Activated CD8-positive, alpha-beta T cell treated with anti-CD3 and anti-CD28 coated beads, Interleukin-2, amount 10 ng/mL, durations not matched to agents 7 days and 5 days (primary cell): ENCODE measurements around the gene KCNMA1. TPM values are rescaled to one million over a fixed set of nuclear protein-coding genes. Genes with fewer than 3 reads are reported as not detected.

Experiments
- ATAC-seq: fragments of 150-1000 bp; cut with Tn5 transposase; one replicate; pipeline ENCODE4 v1.10.0; 2021; ENCODE audit warnings: moderate library complexity
- CTCF ChIA-PET: fragments of 350-600 bp; sonication (Branson Sonifier 250); formaldehyde crosslinking; loops from one replicate; lab custom pipeline; 2021; ENCODE audit warnings: antibody characterized with exemption; lab: Charles Lee
- POLR2A ChIA-PET: fragments of 350-600 bp; sonication (Branson Sonifier 250); formaldehyde crosslinking; loops from one replicate; lab custom pipeline; 2021; ENCODE audit warnings: antibody characterized with exemption; lab: Charles Lee
- DNase-seq: peaks from one replicate; pipeline ENCODE4 v3.0.0-alpha.2; 2020
- H3K27ac Mint-ChIP-seq: one replicate; pipeline ENCODE4 v1.8.0; 2021; ENCODE audit warnings: mild to moderate bottlenecking, mixed read lengths
- H3K27me3 Mint-ChIP-seq: one replicate; pipeline ENCODE4 v1.8.0; 2021; ENCODE audit warnings: low read depth, mixed read lengths
- H3K36me3 Mint-ChIP-seq: one replicate; pipeline ENCODE4 v1.8.0; 2021; ENCODE audit warnings: low read depth, mixed read lengths
- H3K4me1 Mint-ChIP-seq: one replicate; pipeline ENCODE4 v1.8.0; 2021; ENCODE audit warnings: low read depth, mixed read lengths
- H3K4me3 Mint-ChIP-seq: one replicate; pipeline ENCODE4 v1.8.0; 2021; ENCODE audit warnings: mild to moderate bottlenecking, mixed read lengths
- H3K9me3 Mint-ChIP-seq: one replicate; pipeline ENCODE4 v1.8.0; 2022; ENCODE audit warnings: mixed read lengths; ENCODE audit not compliant: insufficient read depth
- total RNA-seq, 2 experiments: library from RNA; stranded (reverse); gene quantifications; one replicate each; pipeline ENCODE4 v1.2.3, GENCODE V29; 2021

Gene KCNMA1
- total RNA-seq, 2 experiments from 2014 or later, result 0.16 TPM

GRCh38 chr10:76976142-76976541, 661.5 kb downstream of the KCNMA1 start:
- H3K27ac Mint-ChIP-seq, result no peak overlapping the region
- ATAC-seq (no peak), DNase-seq (no peak)
- peaks cover 3% of the 10 kb centered on the region for H3K27me3 Mint-ChIP-seq
- no peak overlapping the region for H3K4me3 Mint-ChIP-seq
- H3K4me1 Mint-ChIP-seq, result no peaks in the 10 kb centered on the region
- CTCF ChIA-PET, result no interaction called here
- no peaks in the 10 kb centered on the region for H3K9me3 Mint-ChIP-seq
- no peaks in the 10 kb centered on the region for H3K36me3 Mint-ChIP-seq
- POLR2A ChIA-PET, result no interaction called here

GRCh38 chr10:76975126-76975525, 662.5 kb downstream of the KCNMA1 start:
- H3K36me3 Mint-ChIP-seq, result no peaks in the 10 kb centered on the region
- no peak for DNase-seq
- H3K4me1 Mint-ChIP-seq, result no peaks in the 10 kb centered on the region
- H3K9me3 Mint-ChIP-seq, result no peaks in the 10 kb centered on the region
- CTCF ChIA-PET, result no interaction called here
- ATAC-seq, result no peak
- H3K4me3 Mint-ChIP-seq, result no peak overlapping the region
- H3K27ac Mint-ChIP-seq, result no peak overlapping the region
- H3K27me3 Mint-ChIP-seq, result peaks cover 3% of the 10 kb centered on the region
- POLR2A ChIA-PET, result interaction anchor here (0.6 kb wide), 1 partner anchor 198 kb away, joined by 3 read pairs; no protein-coding TSS in a partner anchor

DNA sequence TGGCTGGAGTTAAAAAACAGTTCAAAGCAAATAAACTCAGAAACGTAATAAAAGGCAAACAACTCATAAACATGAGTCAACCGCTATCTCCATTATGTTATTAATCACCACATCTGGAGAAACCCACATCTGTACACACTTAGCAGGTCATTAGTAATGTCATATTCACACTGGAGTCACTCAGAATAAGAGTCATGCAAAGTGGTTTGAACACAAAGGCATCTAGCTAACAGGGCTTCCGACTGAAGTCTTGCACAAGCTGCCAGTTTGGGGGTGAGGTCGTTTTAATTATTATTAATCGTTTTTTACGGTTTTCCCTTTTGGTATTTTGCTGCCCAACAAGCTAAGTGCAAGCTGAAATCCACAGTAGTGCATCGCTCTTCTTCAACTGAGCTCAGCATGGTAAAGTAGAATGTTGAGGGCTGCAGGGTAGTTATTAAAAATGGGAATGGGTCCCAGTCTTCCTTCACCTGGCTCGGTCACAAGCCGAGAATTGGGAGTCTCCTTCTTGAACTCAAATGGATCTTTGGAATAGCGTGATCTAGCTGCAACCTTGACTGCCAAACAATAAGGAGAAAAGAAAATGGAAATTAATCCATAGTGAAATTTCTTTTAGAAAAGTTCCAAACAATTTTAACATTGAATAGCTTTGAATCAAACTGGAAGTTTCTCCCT, 663.5 kb downstream of the KCNMA1 start:
- ChIA-PET POLR2A (no interaction called here), CTCF (no interaction called here)
- Mint-ChIP-seq H3K27ac (no peak overlapping the region), H3K9me3 (no peaks in the 10 kb centered on the region), H3K4me3 (no peak overlapping the region), H3K27me3 (peaks cover 3% of the 10 kb centered on the region), H3K36me3 (no peaks in the 10 kb centered on the region), H3K4me1 (no peaks in the 10 kb centered on the region)
- DNase-seq (no peak), ATAC-seq (no peak)

GRCh38 chr10:76973091-76974016, 664.3 kb downstream of the KCNMA1 start:
- Mint-ChIP-seq H3K4me3 (no peak overlapping the region), H3K27me3 (no peaks in the 10 kb centered on the region), H3K4me1 (no peaks in the 10 kb centered on the region), H3K27ac (no peak overlapping the region), H3K36me3 (no peaks in the 10 kb centered on the region), H3K9me3 (no peaks in the 10 kb centered on the region)
- ATAC-seq (no peak), DNase-seq (no peak)
- CTCF ChIA-PET, result interaction anchor here (0.7 kb wide), 1 partner anchor 12 kb away, joined by 3 read pairs; no protein-coding TSS in a partner anchor
- POLR2A ChIA-PET, result no interaction called here

- Mint-ChIP-seq H3K36me3 (no peaks in the 10 kb centered on the region), H3K9me3 (no peaks in the 10 kb centered on the region), H3K4me3 (no peak overlapping the region), H3K4me1 (no peaks in the 10 kb centered on the region), H3K27ac (no peak overlapping the region), H3K27me3 (no peaks in the 10 kb centered on the region)
- no peak for ATAC-seq
- no peak for DNase-seq
- ChIA-PET POLR2A (no interaction called here), CTCF (no interaction called here)
These were observed 665.1 kb downstream of the KCNMA1 start for GRCh38 chr10:76972541-76972940.

DNA sequence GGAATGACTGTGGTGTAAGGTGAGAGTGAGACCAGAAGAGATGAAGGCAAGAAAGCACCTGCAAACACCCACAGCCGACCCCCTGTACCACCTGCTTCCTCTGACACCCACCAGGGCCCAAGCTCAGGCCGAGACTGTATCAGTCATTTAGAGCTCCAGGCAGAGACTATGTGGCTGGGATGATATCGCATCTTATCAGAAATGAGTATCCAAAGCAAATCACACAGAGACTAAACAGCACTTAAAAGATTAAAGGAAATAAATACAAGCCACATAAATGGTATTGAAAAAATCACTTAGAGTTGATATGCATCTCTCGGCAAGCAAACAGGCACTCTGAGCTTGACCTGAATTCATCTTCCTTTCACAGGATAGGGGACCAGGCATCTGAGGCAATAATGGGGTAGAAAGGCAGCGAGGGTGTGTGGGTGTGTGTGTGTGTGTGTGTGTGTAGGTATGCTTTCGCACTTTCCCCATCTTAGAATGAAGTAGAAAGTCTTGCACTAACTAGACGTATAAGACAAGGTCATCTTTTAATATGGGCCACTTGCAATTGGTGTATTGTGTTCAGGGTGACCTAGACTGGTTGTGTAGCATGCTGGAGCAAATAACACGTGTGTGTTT, 665.9 kb downstream of the KCNMA1 start:
- no peak for DNase-seq
- ATAC-seq, result no peak
- no peaks in the 10 kb centered on the region for H3K9me3 Mint-ChIP-seq
- no peaks in the 10 kb centered on the region for H3K4me1 Mint-ChIP-seq
- H3K36me3 Mint-ChIP-seq, result no peaks in the 10 kb centered on the region
- no peak overlapping the region for H3K27ac Mint-ChIP-seq
- H3K27me3 Mint-ChIP-seq, result no peaks in the 10 kb centered on the region
- ChIA-PET CTCF (interaction anchor here (1.0 kb wide), 1 partner anchor 33 kb away, joined by 3 read pairs; no protein-coding TSS in a partner anchor), POLR2A (no interaction called here)
- H3K4me3 Mint-ChIP-seq, result no peak overlapping the region

GRCh38 chr10:76970711-76971519, 666.7 kb downstream of the KCNMA1 start:
- Mint-ChIP-seq H3K4me3 (no peak overlapping the region), H3K4me1 (no peaks in the 10 kb centered on the region), H3K27ac (no peak overlapping the region), H3K36me3 (no peaks in the 10 kb centered on the region), H3K27me3 (no peaks in the 10 kb centered on the region), H3K9me3 (no peaks in the 10 kb centered on the region)
- CTCF ChIA-PET, result interaction anchor here (1.0 kb wide), 1 partner anchor 34 kb away, joined by 3 read pairs; no protein-coding TSS in a partner anchor
- ATAC-seq (no peak), DNase-seq (no peak)
- POLR2A ChIA-PET, result no interaction called here

GRCh38 chr10:76969366-76969948, 668.2 kb downstream of the KCNMA1 start:
- DNase-seq (no peak), ATAC-seq (no peak)
- Mint-ChIP-seq H3K27ac (no peak overlapping the region), H3K9me3 (no peaks in the 10 kb centered on the region), H3K4me3 (no peak overlapping the region), H3K36me3 (no peaks in the 10 kb centered on the region), H3K4me1 (no peaks in the 10 kb centered on the region), H3K27me3 (no peaks in the 10 kb centered on the region)
- ChIA-PET CTCF (no interaction called here), POLR2A (no interaction called here)

DNA sequence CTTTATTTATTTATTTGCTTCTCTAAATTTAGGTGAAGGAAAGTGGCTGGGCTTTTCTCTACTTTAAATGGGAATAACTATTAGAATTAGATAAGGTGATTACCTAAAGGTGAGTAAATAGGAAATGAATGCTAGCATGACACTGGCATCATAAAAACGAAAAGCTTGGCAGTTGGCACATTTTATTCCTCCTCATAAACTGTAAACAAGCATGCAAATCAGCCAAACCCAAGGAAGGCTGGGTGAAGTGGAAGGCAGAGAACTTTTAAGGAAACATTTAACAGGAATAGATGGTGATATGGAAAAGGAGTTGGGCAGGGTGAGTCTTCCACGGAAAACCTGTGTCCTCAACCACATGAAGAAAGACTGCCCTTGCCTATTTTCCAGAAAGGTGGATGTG, 669.1 kb downstream of the KCNMA1 start:
- Mint-ChIP-seq H3K4me1 (no peaks in the 10 kb centered on the region), H3K9me3 (no peaks in the 10 kb centered on the region), H3K36me3 (no peaks in the 10 kb centered on the region), H3K4me3 (no peak overlapping the region), H3K27me3 (no peaks in the 10 kb centered on the region), H3K27ac (no peak overlapping the region)
- ATAC-seq (no peak), DNase-seq (no peak)
- ChIA-PET CTCF (no interaction called here), POLR2A (no interaction called here)

GRCh38 chr10:76962851-76963250, 674.8 kb downstream of the KCNMA1 start:
- Mint-ChIP-seq H3K4me1 (no peaks in the 10 kb centered on the region), H3K27me3 (peaks cover 8% of the 10 kb centered on the region), H3K36me3 (no peaks in the 10 kb centered on the region), H3K4me3 (no peak overlapping the region), H3K9me3 (no peaks in the 10 kb centered on the region), H3K27ac (no peak overlapping the region)
- ChIA-PET CTCF (no interaction called here), POLR2A (no interaction called here)
- DNase-seq (no peak), ATAC-seq (no peak)

DNA sequence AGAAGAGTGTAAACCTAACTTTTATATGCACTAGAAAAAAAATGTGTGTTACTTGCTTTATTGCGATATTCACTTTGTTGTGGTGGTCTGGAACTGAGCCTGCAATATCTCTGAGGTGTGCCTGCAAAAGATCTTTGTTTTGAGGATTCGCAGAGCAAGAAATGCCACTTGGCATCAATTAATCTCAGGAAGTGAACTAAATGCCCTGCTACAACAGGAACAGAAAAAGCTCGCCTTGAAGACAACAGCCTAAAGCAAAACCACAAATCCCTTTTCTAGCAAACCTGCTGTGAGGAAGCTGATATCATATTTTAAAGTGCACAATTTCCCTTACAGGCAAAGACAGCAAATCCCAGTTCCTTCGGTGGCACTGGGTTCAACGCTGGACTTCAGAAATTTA, 675.8 kb downstream of the KCNMA1 start:
- no peaks in the 10 kb centered on the region for H3K4me1 Mint-ChIP-seq
- CTCF ChIA-PET, result no interaction called here

More for the DNA sequence above, 675.8 kb downstream of the KCNMA1 start:
- H3K27ac Mint-ChIP-seq, result no peak overlapping the region
- POLR2A ChIA-PET, result no interaction called here
- H3K36me3 Mint-ChIP-seq, result no peaks in the 10 kb centered on the region
- H3K4me3 Mint-ChIP-seq, result no peak overlapping the region
- no peak for ATAC-seq
- peaks cover 8% of the 10 kb centered on the region for H3K27me3 Mint-ChIP-seq
- H3K9me3 Mint-ChIP-seq, result no peaks in the 10 kb centered on the region
- DNase-seq, result no peak
